ENCODE results near the gene PGBD1.

DNA sequence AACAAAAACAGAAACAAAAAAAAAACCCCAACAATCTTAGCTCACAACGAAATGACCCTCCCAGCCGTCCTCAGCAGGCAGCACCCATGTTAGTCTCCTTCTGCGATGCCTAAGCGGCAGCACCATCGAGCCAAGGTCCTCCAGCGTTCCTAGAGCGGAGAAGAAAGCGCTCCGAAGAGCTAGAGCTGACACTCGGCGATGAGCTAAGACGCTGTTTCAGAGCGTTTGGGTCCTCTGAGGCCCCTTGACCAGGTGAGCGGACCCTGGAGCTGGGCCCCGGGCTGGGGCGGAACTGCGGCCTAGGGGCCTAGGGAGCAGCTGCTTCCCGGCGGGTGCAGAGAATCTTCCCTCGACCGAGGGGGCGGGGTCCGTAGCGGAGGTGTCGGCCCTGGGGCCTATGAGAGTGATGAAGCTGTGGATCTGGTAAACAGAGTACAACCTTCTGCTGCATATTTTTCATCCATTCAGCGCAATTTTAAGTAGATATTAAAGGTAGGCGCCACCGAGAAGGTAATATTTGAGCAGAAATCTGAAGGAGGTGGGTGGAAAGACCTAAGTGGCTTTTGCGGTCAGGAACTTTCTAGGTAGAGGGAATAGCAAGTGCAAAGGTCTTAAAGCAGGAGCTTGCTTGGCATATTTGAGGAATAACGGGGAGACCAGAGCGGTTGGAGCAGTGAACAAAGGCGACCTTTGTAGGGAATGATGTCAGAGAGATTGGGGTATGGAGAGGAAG lies 14.2 kb upstream of the PGBD1 start, which contains the start of gene ZSCAN26:
- peak in 1 of 4 donors; percentile 15 for TF ChIP-seq POLR2A (IDR thresholded peaks at IDR 0.05)
- no peak for TF ChIP-seq EP300 (IDR thresholded peaks at IDR 0.05)
- TF ChIP-seq, protein P1, sequence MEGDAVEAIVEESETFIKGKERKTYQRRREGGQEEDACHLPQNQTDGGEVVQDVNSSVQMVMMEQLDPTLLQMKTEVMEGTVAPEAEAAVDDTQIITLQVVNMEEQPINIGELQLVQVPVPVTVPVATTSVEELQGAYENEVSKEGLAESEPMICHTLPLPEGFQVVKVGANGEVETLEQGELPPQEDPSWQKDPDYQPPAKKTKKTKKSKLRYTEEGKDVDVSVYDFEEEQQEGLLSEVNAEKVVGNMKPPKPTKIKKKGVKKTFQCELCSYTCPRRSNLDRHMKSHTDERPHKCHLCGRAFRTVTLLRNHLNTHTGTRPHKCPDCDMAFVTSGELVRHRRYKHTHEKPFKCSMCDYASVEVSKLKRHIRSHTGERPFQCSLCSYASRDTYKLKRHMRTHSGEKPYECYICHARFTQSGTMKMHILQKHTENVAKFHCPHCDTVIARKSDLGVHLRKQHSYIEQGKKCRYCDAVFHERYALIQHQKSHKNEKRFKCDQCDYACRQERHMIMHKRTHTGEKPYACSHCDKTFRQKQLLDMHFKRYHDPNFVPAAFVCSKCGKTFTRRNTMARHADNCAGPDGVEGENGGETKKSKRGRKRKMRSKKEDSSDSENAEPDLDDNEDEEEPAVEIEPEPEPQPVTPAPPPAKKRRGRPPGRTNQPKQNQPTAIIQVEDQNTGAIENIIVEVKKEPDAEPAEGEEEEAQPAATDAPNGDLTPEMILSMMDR (IDR thresholded peaks at IDR 0.05): no peak
- TF ChIP-seq POLR2AphosphoS5 (IDR thresholded peaks at IDR 0.05): peak in 2 of 3 donors; percentile 71 to 81

Measured in stomach (tissue), 4 donors.